ENCODE measurements around the gene FASN. TPM values are rescaled to one million over a fixed set of nuclear protein-coding genes. Genes with fewer than 3 reads are reported as not detected.

FASN gene
- total RNA-seq, 1 donor from 2014 or later, result 181 TPM

- intact Hi-C loops (cut with micrococcal nuclease), result no loop called here
These were observed 20.3 kb upstream of the FASN start for GRCh38 chr17:82118168-82118814.

GRCh38 chr17:82117139-82118090, 19.4 kb upstream of the FASN start:
- intact Hi-C loops (cut with micrococcal nuclease), result no loop called here

- intact Hi-C loops (cut with micrococcal nuclease), result no loop called here
These were observed 18.2 kb upstream of the FASN start for GRCh38 chr17:82116246-82116645.

- intact Hi-C loops (cut with micrococcal nuclease), result no loop called here
These were observed 16.8 kb upstream of the FASN start for GRCh38 chr17:82114872-82115271.

- intact Hi-C loops (cut with micrococcal nuclease), result no loop called here
These were observed 16.4 kb upstream of the FASN start for GRCh38 chr17:82114447-82114846.

GRCh38 chr17:82113941-82114340, 15.9 kb upstream of the FASN start:
- intact Hi-C loops (cut with micrococcal nuclease), result no loop called here

- intact Hi-C loops (cut with micrococcal nuclease), result no loop called here
These were observed 15.4 kb upstream of the FASN start for GRCh38 chr17:82113422-82113821.

GRCh38 chr17:82112914-82113311, 14.9 kb upstream of the FASN start:
- intact Hi-C loops (cut with micrococcal nuclease), result no loop called here

GRCh38 chr17:82112181-82112913, 14.3 kb upstream of the FASN start:
- intact Hi-C loops (cut with micrococcal nuclease), result no loop called here

- intact Hi-C loops (cut with micrococcal nuclease), result no loop called here
These were observed 12.3 kb upstream of the FASN start for GRCh38 chr17:82110298-82110697.

- intact Hi-C loops (cut with micrococcal nuclease), result no loop called here
These were observed 11.0 kb upstream of the FASN start for GRCh38 chr17:82108961-82109475.

- intact Hi-C loops (cut with micrococcal nuclease), result no loop called here
These were observed 10.5 kb upstream of the FASN start for GRCh38 chr17:82108496-82108945.

- intact Hi-C loops (cut with micrococcal nuclease), result no loop called here
These were observed 10.0 kb upstream of the FASN start for GRCh38 chr17:82108038-82108437.

- intact Hi-C loops (cut with micrococcal nuclease), result loop anchor here (2.0 kb wide), 2 partner anchors 19 to 71 kb away; partner anchors contain the start of gene DCXR
These were observed 9.4 kb upstream of the FASN start for GRCh38 chr17:82107341-82107860.

GRCh38 chr17:82106688-82107305, 8.8 kb upstream of the FASN start:
- intact Hi-C loops (cut with micrococcal nuclease), result loop anchor here (1.0 to 2.0 kb wide), 3 partner anchors 20 to 70 kb away; partner anchors contain the start of gene DCXR

GRCh38 chr17:82105882-82106687, 8.0 kb upstream of the FASN start:
- intact Hi-C loops (cut with micrococcal nuclease), result loop anchor here (1.0 to 2.0 kb wide), 3 partner anchors 21 to 69 kb away; partner anchors contain the start of gene DCXR

- intact Hi-C loops (cut with micrococcal nuclease), result no loop called here
These were observed 7.4 kb upstream of the FASN start for GRCh38 chr17:82105417-82105881.

- intact Hi-C loops (cut with micrococcal nuclease), result no loop called here
These were observed 6.9 kb upstream of the FASN start for GRCh38 chr17:82104797-82105416.
